HL-60 (cell line): ENCODE data around the gene PLA2G4D.

ENCODE experiments used
- POLR2AphosphoS5 ChIP-seq: IDR thresholded peaks from 2 replicates; pipeline ENCODE4 v1.6.1; 2012; ENCODE audit warnings: low read depth
- TF ChIP-seq, protein P1 (sequence below): IDR thresholded peaks from one replicate; pipeline ENCODE4 v1.5.1; 2011; ENCODE audit warnings: low read length, control low read depth, inconsistent platforms; ENCODE audit not compliant: insufficient read depth
- TF ChIP-seq, protein P2 (sequence below): IDR thresholded peaks from 2 replicates; pipeline ENCODE4 v1.6.1; 2012; ENCODE audit warnings: low read depth; ENCODE audit not compliant: insufficient replicate concordance

- TF ChIP-seq, protein P1, sequence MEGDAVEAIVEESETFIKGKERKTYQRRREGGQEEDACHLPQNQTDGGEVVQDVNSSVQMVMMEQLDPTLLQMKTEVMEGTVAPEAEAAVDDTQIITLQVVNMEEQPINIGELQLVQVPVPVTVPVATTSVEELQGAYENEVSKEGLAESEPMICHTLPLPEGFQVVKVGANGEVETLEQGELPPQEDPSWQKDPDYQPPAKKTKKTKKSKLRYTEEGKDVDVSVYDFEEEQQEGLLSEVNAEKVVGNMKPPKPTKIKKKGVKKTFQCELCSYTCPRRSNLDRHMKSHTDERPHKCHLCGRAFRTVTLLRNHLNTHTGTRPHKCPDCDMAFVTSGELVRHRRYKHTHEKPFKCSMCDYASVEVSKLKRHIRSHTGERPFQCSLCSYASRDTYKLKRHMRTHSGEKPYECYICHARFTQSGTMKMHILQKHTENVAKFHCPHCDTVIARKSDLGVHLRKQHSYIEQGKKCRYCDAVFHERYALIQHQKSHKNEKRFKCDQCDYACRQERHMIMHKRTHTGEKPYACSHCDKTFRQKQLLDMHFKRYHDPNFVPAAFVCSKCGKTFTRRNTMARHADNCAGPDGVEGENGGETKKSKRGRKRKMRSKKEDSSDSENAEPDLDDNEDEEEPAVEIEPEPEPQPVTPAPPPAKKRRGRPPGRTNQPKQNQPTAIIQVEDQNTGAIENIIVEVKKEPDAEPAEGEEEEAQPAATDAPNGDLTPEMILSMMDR: no peak
- TF ChIP-seq POLR2AphosphoS5: no peak
- TF ChIP-seq, protein P2, sequence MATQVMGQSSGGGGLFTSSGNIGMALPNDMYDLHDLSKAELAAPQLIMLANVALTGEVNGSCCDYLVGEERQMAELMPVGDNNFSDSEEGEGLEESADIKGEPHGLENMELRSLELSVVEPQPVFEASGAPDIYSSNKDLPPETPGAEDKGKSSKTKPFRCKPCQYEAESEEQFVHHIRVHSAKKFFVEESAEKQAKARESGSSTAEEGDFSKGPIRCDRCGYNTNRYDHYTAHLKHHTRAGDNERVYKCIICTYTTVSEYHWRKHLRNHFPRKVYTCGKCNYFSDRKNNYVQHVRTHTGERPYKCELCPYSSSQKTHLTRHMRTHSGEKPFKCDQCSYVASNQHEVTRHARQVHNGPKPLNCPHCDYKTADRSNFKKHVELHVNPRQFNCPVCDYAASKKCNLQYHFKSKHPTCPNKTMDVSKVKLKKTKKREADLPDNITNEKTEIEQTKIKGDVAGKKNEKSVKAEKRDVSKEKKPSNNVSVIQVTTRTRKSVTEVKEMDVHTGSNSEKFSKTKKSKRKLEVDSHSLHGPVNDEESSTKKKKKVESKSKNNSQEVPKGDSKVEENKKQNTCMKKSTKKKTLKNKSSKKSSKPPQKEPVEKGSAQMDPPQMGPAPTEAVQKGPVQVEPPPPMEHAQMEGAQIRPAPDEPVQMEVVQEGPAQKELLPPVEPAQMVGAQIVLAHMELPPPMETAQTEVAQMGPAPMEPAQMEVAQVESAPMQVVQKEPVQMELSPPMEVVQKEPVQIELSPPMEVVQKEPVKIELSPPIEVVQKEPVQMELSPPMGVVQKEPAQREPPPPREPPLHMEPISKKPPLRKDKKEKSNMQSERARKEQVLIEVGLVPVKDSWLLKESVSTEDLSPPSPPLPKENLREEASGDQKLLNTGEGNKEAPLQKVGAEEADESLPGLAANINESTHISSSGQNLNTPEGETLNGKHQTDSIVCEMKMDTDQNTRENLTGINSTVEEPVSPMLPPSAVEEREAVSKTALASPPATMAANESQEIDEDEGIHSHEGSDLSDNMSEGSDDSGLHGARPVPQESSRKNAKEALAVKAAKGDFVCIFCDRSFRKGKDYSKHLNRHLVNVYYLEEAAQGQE: no peak
Observed at GRCh38 chr15:42138968-42139386, 44.6 kb upstream of the PLA2G4D start.
